ENCODE results near the gene DNAH7.
"Not testable (repeated sequence)": the region's sequence is repeated elsewhere in the genome, so short reads cannot be mapped to it uniquely, and the experiment has no call there.

The DNAH7 gene

GRCh38 chr2:196096264-196096663, 27.6 kb upstream of the DNAH7 start:
- H3K27ac ChIP-seq = no peak overlapping the region
- H3K36me3 ChIP-seq (ENCODE audit: insufficient read depth) = no peaks in the 10 kb centered on the region
- H3K27me3 ChIP-seq (ENCODE audit: insufficient read depth, low read depth) = no peaks in the 10 kb centered on the region
- no peaks in the 10 kb centered on the region for H3K79me2 ChIP-seq (ENCODE audit: insufficient read depth, low read depth)
- no peak for TF ChIP-seq CTCF (conservative IDR thresholded peaks at IDR 0.05; ENCODE audit: low read depth, low read length)
- no peak overlapping the region for H2AFZ ChIP-seq (ENCODE audit: low read depth)
- no peak overlapping the region for H3K4me2 ChIP-seq
- H3K9ac ChIP-seq = no peak overlapping the region
- H3K4me3 ChIP-seq (IDR thresholded peaks at IDR 0.05; ENCODE audit: insufficient read depth, low read depth, low read length) = no peak overlapping the region
- no peaks in the 10 kb centered on the region for H4K20me1 ChIP-seq (ENCODE audit: insufficient read depth)
- peaks cover 16% of the 10 kb centered on the region for H3K4me1 ChIP-seq (ENCODE audit: low read depth, poor library complexity, severe bottlenecking)

DNA sequence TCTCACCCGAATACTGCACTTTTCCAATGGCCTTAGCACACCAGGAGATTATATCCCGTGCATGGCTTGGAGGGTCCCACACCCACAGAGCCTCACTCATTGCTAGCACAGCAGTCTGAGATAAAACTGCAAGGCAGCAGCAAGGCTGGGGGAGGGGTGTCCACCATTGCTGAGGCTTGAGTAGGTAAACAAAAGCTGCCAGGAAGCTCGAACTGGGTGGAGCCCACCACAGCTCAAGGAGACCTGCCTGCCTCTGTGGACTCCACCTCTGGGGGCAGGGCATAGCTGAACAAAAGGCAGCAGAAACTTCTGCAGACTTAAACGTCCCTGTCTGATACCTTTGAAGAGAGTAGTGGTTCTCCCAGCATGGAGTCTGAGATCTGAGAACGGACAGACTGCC, 20.8 kb upstream of the DNAH7 start:
- H3K79me2 ChIP-seq (ENCODE audit: insufficient read depth, low read depth); H3K4me1 ChIP-seq (ENCODE audit: low read depth, poor library complexity, severe bottlenecking); H3K9ac ChIP-seq; H3K36me3 ChIP-seq (ENCODE audit: insufficient read depth); H4K20me1 ChIP-seq (ENCODE audit: insufficient read depth); H3K27me3 ChIP-seq (ENCODE audit: insufficient read depth, low read depth); H2AFZ ChIP-seq (ENCODE audit: low read depth); H3K4me3 ChIP-seq (IDR thresholded peaks at IDR 0.05; ENCODE audit: insufficient read depth, low read depth, low read length); H3K27ac ChIP-seq; H3K4me2 ChIP-seq: not testable (repeated sequence)

- H4K20me1 ChIP-seq (ENCODE audit: insufficient read depth) = no peaks in the 10 kb centered on the region
- H3K4me3 ChIP-seq (IDR thresholded peaks at IDR 0.05; ENCODE audit: insufficient read depth, low read depth, low read length) = no peak overlapping the region
- H3K27ac ChIP-seq = no peak overlapping the region
- no peaks in the 10 kb centered on the region for H3K36me3 ChIP-seq (ENCODE audit: insufficient read depth)
- H3K4me2 ChIP-seq = no peak overlapping the region
- no peaks in the 10 kb centered on the region for H3K79me2 ChIP-seq (ENCODE audit: insufficient read depth, low read depth)
- no peaks in the 10 kb centered on the region for H3K27me3 ChIP-seq (ENCODE audit: insufficient read depth, low read depth)
- H2AFZ ChIP-seq (ENCODE audit: low read depth) = no peak overlapping the region
- no peak for TF ChIP-seq CTCF (conservative IDR thresholded peaks at IDR 0.05; ENCODE audit: low read depth, low read length)
- H3K9ac ChIP-seq = no peak overlapping the region
- no peaks in the 10 kb centered on the region for H3K4me1 ChIP-seq (ENCODE audit: low read depth, poor library complexity, severe bottlenecking)
Observed at GRCh38 chr2:196088203-196088602, 19.6 kb upstream of the DNAH7 start.

DNA sequence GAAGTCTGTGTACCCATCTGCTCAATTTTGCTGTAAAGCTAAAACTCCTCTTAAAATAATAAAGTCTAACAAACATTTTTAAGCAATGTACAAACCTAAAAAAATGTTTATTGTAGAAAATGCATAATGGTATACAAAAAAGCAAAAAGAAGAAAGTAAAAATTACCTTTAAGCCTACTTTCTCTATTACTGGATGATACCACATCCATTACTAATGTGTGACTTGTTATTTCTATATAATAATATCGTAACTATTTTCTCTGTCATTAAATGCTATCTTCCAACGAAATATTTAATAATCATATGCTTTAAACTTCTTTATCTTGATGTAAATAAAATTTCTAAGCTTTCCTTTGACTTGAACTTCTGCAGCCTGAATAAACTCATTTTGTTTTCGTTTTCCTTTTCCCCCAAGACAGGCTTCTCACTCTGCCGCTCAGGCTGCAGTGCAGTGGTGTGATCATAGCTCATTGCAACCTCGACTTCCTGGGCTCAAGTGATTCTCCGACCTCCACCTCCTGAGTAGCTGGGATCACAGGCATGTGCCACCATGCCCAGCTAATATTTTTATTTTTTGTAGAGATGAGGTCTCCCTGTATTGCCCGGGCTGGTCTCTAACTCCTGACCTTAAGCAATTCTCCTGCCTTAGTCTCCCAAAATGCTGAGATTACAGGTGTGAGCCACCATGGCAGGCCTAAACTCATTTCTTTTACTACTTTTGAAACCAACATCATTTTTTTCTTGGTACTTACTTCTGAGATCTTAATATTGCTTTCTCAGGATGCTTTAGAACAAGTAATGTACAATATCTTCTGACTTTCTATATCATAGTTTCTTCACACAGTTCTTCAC, 18.1 kb upstream of the DNAH7 start:
- Histone ChIP-seq H3K4me2 (no peak overlapping the region), H3K9ac (no peak overlapping the region), H3K79me2 (ENCODE audit: insufficient read depth, low read depth) (no peaks in the 10 kb centered on the region), H2AFZ (ENCODE audit: low read depth) (no peak overlapping the region), H3K4me3 (IDR thresholded peaks at IDR 0.05; ENCODE audit: insufficient read depth, low read depth, low read length) (no peak overlapping the region), H3K4me1 (ENCODE audit: low read depth, poor library complexity, severe bottlenecking) (no peaks in the 10 kb centered on the region), H3K36me3 (ENCODE audit: insufficient read depth) (no peaks in the 10 kb centered on the region), H4K20me1 (ENCODE audit: insufficient read depth) (no peaks in the 10 kb centered on the region), H3K27ac (no peak overlapping the region), H3K27me3 (ENCODE audit: insufficient read depth, low read depth) (no peaks in the 10 kb centered on the region)
- no peak for TF ChIP-seq CTCF (conservative IDR thresholded peaks at IDR 0.05; ENCODE audit: low read depth, low read length)

DNA sequence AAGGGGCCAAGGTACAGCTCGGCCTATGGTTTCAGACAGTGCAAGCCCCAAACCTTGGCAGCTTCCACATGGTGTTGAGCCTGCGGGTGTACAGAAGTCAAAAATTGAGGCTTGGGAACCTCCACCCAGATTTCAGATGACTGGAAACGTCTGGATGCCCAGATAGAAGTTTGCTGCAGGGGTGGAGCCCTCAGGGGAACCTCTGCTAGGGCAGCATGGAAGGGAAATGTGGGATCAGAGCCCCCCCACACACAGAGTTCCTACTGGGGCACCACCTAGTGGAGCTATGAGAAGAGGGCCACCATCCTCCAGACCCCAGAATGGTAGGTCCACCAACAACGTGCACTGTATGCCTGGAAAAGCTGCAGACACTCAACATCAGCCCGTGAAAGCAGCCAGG, 15.0 kb upstream of the DNAH7 start:
- peaks cover 27% of the 10 kb centered on the region for H3K4me1 ChIP-seq (ENCODE audit: low read depth, poor library complexity, severe bottlenecking)
- H2AFZ ChIP-seq (ENCODE audit: low read depth) = no peak overlapping the region
- H3K79me2 ChIP-seq (ENCODE audit: insufficient read depth, low read depth) = no peaks in the 10 kb centered on the region
- H4K20me1 ChIP-seq (ENCODE audit: insufficient read depth) = no peaks in the 10 kb centered on the region
- H3K36me3 ChIP-seq (ENCODE audit: insufficient read depth) = no peaks in the 10 kb centered on the region
- no peak overlapping the region for H3K4me2 ChIP-seq
- H3K9ac ChIP-seq = no peak overlapping the region
- no peaks in the 10 kb centered on the region for H3K27me3 ChIP-seq (ENCODE audit: insufficient read depth, low read depth)
- H3K4me3 ChIP-seq (IDR thresholded peaks at IDR 0.05; ENCODE audit: insufficient read depth, low read depth, low read length) = no peak overlapping the region
- no peak overlapping the region for H3K27ac ChIP-seq
- TF ChIP-seq CTCF (conservative IDR thresholded peaks at IDR 0.05; ENCODE audit: low read depth, low read length) = no peak
